Omental fat pad (tissue), 4 donors: ENCODE data around the gene CCDC88B. TPM values are rescaled to one million over a fixed set of nuclear protein-coding genes. Genes with fewer than 3 reads are reported as not detected.
A peak's percentile ranks its signal among the peaks of the same experiment; 100 is the strongest.

Experiments
- ATAC-seq: fragments of 150-250 bp; one replicate; pipeline ENCODE4 v1.9.1; 2016; ENCODE audit warnings: mild to moderate bottlenecking, moderate library complexity; ENCODE audit not compliant: low FRiP score
- DNase-seq: peaks from one replicate; pipeline ENCODE4 v3.0.0-alpha.2; 2019; ENCODE audit warnings: low spot score
- CTCF ChIP-seq, 3 donors: fragments of 450-650 bp; IDR thresholded peaks; one replicate each; pipeline ENCODE4 v1.5.1; 2016 to 2017; ENCODE audit warnings: antibody characterized with exemption in 3 of 3, mild to moderate bottlenecking in 3 of 3, moderate library complexity in 2 of 3
- total RNA-seq, 4 donors: library from RNA; depleted of rRNA; stranded (reverse); fragments of >200 nt; gene quantifications; one replicate each; pipeline ENCODE4 v1.1.0, GENCODE V29; 2016

CCDC88B gene
- total RNA-seq, 4 donors from 2014 or later: 6.2 to 24.1 (median 10.3) TPM

GRCh38 chr11:64390558-64390957 lies 50.6 kb downstream of the CCDC88B start:
- DNase-seq: no peak
- no peak for ATAC-seq
- no peak for TF ChIP-seq CTCF (IDR thresholded peaks at IDR 0.05)

- DNase-seq (no peak), ATAC-seq (no peak)
- no peak for TF ChIP-seq CTCF (IDR thresholded peaks at IDR 0.05)
Observed at GRCh38 chr11:64391839-64392238, 51.8 kb downstream of the CCDC88B start.

- ATAC-seq: no peak
- TF ChIP-seq CTCF (IDR thresholded peaks at IDR 0.05): no peak
- no peak for DNase-seq
Observed at GRCh38 chr11:64395545-64396078, 55.6 kb downstream of the CCDC88B start.

DNA sequence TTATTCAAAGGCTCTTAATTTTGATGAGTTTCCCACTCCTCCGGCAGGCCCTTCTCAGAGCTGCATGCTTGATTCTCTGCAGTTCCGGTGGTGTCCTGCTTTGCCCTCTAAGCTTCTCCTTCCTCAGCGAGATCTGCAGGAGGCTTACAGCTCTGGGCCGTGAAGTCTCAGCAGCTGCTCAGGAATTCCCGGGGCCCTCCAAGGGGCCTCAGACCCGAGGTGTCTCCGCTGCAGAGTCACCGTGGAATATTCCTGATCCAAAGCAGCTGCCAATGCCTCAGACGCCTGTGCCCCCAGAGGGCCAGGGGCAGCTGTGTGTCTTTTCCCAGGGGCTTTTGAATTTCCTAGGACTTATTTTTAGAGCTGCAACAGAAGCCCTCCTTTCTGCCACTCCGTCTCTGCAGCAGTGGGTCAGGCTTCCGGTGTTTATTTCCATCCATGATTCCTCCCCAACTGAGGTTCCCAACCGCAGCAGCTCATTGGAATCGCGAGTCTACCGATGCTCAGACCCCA lies 56.1 kb downstream of the CCDC88B start:
- no peak for TF ChIP-seq CTCF (IDR thresholded peaks at IDR 0.05)
- DNase-seq: no peak
- ATAC-seq: no peak

DNA sequence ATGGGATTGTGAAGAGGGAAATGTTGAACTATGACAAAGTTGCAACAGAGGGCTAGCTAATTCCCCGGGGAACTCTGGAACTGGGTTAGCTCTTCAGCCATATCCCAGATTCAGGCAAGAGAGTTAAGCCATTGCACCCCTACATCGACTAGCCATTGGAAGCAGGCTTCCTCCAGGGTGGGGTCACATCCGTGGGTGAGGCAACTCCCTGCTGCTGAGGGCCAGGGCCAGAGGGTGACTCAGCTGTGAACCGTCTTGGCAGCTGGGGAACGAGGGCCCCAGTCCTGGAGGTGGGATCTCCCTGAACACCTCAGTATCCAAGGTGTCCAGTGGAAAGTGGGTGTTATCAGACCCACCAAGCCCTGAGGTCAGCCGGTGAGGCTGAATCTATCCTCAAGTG lies 60.1 kb downstream of the CCDC88B start:
- DNase-seq: no peak
- ATAC-seq: peak; percentile 77
- TF ChIP-seq CTCF (IDR thresholded peaks at IDR 0.05): no peak

DNA sequence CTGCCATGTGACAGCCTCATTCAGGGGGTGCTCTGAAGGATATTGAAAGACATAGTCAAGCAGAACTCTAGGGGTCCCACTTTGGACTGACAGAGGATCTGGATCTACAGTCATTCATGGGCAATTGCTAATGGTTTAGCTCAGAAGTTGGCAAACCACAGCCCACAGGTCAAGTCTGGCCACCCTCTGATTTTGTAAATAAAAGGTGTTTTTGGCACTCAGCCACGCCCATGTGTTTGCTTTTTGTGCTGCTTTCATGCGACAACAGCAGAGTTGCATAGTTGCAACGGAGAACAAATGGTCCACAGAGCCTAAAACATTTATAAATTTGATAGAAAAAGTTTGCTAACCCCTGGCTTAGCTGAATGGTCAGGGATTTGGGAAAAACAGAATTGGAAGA lies 60.7 kb downstream of the CCDC88B start:
- ATAC-seq: no peak
- TF ChIP-seq CTCF (IDR thresholded peaks at IDR 0.05): no peak
- DNase-seq: no peak

DNA sequence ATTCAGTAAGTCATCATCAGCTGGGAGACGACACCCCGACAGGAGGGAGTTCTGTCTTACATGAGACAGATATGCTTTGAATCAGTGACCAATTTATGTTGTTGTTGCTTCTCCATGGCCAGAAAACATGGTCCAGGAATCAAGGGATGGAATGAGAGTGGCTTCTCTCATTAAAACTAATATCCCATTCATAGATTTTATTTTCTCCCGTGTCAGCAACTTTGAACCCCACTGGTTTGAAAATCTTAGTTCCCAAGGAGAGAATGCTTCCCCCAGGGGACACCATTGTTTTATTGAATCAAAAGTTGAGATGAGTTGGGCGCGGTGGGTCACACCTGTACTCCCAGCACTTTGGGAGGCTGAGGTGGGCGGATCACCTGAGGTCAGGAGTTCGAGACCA lies 61.8 kb downstream of the CCDC88B start:
- DNase-seq (no peak), ATAC-seq (no peak)
- no peak for TF ChIP-seq CTCF (IDR thresholded peaks at IDR 0.05)
